NCI-H1694 treated with DMSO at 0.1 percent for 48 hours (cell line): ENCODE results near the gene CALR.

ENCODE experiments used
- DNase-seq: peaks from one replicate; lab custom pipeline; 2025; lab: John Stamatoyannopoulos, UW

Gene CALR

DNA sequence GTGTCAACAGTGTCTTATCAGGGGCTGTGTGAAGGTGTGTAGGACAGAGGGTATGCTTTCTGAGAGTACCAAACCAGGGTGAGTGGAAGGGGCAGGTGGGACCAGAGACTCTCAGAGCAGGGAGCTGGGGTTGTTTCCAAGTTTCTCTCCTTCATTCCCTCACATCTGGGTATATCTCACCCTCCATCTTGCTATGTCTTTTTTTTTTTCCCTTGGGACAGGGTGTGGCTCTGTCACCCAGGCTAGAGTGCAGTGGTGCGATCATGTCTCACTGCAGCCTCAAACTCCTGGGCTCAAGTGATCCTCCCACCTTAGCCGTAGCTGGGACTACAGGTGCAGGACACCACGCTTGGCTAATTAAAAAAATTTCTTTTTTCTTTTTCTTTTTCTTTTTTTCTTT lies 41.6 kb downstream of the CALR start:
- no peak for DNase-seq

- DNase-seq: no peak
These were observed 44.2 kb downstream of the CALR start for GRCh38 chr19:12982648-12983047.

DNA sequence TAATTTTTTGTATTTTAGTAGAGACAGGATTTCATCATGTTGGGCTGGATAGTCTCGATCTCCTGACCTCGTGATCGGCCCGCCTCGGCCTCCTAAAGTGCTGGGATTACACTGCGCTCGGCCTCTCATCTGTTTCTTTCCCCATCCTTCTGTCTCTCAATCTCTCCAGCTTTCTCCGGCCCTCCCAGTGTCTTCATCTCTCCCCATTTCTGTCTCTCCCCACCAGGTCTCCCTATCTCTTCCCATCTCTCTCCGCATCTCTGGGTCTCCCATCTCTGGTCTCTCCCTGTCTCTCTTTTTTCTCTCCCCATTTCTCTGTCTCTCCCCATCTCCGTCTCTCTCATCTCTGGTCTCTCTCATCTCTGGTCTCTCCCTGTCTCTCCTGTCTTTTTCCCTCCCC lies 44.7 kb downstream of the CALR start:
- DNase-seq: no peak

DNA sequence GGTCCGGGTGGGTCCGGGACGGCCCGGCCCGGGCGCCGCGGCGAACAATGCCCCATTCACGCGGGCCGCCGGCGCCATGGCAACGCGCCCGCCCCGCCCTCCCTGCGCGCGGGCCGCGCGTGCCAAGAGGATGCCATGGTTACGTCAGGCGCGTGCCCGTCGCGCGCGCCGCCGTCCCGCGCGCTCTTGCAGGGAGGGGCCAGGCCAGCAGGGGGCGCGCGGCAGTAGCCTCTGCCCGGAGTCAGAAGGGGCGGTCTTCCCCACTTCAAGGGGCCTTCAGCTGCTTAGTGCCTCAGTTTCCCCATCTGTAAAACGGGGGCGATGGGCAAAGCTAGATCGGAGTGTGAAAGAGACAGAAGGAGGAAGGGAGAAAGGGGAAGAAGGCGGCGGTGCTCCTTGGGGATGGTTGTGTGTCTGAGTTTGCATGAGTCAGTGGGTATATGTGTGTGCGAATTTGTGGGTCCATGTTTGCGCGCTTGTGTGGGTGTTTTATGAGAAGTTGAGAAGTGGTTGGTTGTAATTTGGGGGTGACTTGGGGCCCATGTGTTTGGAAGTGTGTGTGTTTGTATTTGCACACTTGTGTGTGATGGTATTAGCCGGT lies 45.2 kb downstream of the CALR start:
- peak; percentile 37 for DNase-seq

- no peak for DNase-seq
These were observed 45.8 kb downstream of the CALR start for GRCh38 chr19:12984143-12984627.

- DNase-seq: no peak
These were observed 46.3 kb downstream of the CALR start for GRCh38 chr19:12984683-12985048.

GRCh38 chr19:12985049-12985776 lies 46.8 kb downstream of the CALR start:
- DNase-seq: no peak

- no peak for DNase-seq
These were observed 48.3 kb downstream of the CALR start for GRCh38 chr19:12986726-12987125.

DNA sequence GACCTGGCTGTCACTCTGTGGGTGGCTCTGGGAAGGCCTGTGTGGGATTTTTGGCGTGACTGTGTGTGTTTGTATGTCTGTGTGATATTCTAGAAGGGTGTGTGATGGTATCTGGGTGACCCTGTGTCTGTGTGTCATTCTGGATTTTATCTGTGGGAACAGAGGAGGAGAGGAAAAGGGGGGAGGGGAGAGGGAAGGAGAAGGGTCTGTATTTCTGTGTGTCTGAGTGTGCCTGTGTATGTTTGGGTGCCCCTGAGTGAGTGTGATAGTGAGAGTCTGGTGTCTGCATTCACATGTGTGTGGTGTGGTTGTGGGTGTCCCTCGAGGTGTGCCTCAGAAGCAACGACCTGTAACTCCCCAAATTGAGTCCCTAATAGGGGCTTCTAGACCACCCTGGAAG lies 48.8 kb downstream of the CALR start:
- DNase-seq: no peak

DNA sequence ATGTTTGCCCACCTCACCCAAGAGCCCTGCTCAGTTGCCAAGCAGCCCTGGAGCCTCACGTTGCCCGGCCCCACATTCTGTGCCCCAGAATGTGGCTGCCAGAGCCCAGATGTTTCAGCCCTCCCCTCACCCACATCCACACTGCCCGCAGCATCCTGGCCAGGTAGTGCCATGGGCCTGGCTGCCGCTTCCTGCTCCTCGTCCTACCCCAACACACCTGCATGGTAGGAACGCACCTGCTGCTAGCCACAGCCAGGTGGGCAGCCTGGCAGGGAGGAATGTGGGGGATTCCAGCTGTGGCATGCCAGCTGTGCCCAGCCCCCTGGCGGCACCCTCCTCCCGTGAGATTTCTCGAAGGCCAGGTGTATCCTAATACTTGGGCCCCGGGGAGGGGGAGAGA lies 49.4 kb downstream of the CALR start:
- no peak for DNase-seq

GRCh38 chr19:12990431-12990830 lies 52.0 kb downstream of the CALR start:
- no peak for DNase-seq

DNA sequence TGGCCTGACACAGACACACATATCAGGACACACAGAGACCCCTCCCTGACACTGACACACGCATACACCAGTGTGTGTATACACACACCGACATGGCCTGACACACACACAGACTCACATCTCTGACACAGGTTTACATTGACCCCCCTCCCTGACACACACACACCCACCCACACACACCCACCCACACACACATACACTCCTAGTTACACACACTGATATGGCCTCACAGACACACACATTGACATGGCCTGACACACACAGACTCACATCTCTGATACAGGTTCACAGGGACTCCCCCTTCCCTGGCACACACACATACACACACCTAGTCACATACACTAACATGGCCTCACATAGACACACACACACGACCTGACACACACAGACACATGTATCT lies 52.4 kb downstream of the CALR start:
- DNase-seq: no peak

- no peak for DNase-seq
These were observed 52.9 kb downstream of the CALR start for GRCh38 chr19:12991296-12991695.

DNA sequence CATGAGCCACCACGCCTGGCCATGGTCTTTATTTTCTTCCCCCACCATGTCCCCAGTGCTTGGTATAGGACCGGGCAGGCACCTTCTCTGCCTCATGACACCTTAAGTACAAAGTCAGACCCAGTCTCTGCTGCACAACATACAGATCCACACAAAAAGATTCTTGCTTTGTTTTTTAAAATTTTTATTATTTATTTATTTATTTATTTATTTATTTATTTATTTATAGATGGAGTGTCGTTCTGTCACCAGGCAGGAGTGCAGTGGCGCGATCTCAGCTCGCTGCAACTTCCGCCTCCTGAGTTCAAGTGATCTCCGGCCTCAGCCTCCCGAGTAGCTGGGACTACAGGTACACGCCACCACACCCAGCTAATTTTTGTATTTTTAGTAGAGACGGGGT lies 54.3 kb downstream of the CALR start:
- DNase-seq: no peak

- no peak for DNase-seq
These were observed 55.2 kb downstream of the CALR start for GRCh38 chr19:12993562-12993961.
